Epithelial cell of proximal tubule (primary cell): Measurements from ENCODE around the gene HSD17B1. TPM values are rescaled to one million over a fixed set of nuclear protein-coding genes. Genes with fewer than 3 reads are reported as not detected.
"Not testable (repeated sequence)": the region's sequence is repeated elsewhere in the genome, so short reads cannot be mapped to it uniquely, and the experiment has no call there.

Source experiments
- DNase-seq: peaks from one replicate; pipeline ENCODE4 v3.0.0-alpha.2; 2011; ENCODE audit warnings: low read depth
- H3K4me3 ChIP-seq: 2 replicates; pipeline ENCODE4 v1.5.1; 2011; ENCODE audit warnings: low read depth, mild to moderate bottlenecking, low read length
- total RNA-seq: library from RNA; depleted of rRNA; stranded (reverse); fragments of >200 nt; gene quantifications from 2 replicates; pipeline ENCODE4 v1.2.3, GENCODE V29; 2015
- TF ChIP-seq, protein P1 (sequence below): conservative IDR thresholded peaks from 2 replicates; pipeline ENCODE4 v1.5.1; 2012; ENCODE audit warnings: low read depth, mild to moderate bottlenecking, low read length

Gene HSD17B1
- total RNA-seq, 1 donor from 2014 or later, result 0.75 TPM

DNA sequence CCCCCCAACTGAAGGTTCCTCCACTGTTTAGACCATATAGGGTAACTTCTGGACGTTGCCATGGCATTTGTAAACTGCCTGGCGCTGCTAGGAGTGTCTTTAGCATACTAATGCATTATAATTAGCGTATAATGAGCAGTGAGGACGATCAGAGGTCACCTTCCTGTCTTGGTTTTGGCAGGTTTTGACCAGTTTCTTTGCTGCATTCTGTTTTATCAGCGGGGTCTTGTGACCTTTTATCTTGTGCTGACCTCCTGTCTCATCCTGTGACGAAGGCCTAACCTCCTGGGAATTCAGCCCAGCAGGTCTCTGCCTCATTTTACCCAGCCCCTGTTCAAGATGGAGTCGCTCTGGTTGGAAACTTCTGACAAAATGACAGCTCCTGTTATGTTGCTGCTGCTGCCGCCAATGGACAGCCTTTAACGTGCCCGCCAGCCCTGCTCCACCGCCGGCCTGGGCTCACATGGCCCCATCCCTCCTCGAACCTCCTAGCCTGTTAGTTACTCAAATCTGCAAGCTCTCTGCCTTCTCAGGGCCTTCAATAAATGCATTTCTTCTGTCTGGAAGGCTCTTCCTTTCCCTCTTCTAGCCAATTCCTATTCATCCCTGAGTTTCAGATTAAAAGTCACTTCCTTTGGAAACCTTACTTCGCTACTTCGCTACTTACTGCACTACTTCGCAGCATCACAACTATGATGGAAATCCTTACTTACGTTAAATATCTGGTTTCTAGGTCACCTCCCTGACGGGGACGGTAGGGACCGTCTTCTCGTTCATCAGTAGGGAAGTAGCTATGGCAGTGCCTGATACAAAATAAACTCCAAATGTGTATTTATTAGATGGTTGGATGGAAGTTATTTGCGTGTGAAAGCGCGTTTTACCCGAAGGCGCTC lies 17.3 kb upstream of the HSD17B1 start:
- TF ChIP-seq, protein P1, sequence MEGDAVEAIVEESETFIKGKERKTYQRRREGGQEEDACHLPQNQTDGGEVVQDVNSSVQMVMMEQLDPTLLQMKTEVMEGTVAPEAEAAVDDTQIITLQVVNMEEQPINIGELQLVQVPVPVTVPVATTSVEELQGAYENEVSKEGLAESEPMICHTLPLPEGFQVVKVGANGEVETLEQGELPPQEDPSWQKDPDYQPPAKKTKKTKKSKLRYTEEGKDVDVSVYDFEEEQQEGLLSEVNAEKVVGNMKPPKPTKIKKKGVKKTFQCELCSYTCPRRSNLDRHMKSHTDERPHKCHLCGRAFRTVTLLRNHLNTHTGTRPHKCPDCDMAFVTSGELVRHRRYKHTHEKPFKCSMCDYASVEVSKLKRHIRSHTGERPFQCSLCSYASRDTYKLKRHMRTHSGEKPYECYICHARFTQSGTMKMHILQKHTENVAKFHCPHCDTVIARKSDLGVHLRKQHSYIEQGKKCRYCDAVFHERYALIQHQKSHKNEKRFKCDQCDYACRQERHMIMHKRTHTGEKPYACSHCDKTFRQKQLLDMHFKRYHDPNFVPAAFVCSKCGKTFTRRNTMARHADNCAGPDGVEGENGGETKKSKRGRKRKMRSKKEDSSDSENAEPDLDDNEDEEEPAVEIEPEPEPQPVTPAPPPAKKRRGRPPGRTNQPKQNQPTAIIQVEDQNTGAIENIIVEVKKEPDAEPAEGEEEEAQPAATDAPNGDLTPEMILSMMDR, result no peak
- H3K4me3 ChIP-seq, result peak overlapping the region; percentile 86
- no peak for DNase-seq

DNA sequence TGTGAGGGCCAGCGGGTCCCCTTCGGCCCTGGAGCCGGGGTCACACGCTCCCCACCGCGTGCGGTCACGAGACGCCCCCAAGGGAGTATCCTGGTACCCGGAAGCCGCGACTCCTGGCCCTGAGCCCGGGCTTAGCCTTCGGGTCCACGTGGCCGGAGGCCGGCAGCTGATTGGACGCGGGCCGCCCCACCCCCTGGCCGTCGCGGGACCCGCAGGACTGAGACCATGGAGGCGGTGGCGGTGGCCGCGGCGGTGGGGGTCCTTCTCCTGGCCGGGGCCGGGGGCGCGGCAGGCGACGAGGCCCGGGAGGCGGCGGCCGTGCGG lies 16.7 kb upstream of the HSD17B1 start, which contains the start of gene NAGLU:
Gene NAGLU (plus strand): TSS at position 194 of the 324 bp plus-strand sequence. CDS start 32 bp downstream, at position 226.
- TF ChIP-seq, protein P1, result no peak
- no peak for DNase-seq

DNA sequence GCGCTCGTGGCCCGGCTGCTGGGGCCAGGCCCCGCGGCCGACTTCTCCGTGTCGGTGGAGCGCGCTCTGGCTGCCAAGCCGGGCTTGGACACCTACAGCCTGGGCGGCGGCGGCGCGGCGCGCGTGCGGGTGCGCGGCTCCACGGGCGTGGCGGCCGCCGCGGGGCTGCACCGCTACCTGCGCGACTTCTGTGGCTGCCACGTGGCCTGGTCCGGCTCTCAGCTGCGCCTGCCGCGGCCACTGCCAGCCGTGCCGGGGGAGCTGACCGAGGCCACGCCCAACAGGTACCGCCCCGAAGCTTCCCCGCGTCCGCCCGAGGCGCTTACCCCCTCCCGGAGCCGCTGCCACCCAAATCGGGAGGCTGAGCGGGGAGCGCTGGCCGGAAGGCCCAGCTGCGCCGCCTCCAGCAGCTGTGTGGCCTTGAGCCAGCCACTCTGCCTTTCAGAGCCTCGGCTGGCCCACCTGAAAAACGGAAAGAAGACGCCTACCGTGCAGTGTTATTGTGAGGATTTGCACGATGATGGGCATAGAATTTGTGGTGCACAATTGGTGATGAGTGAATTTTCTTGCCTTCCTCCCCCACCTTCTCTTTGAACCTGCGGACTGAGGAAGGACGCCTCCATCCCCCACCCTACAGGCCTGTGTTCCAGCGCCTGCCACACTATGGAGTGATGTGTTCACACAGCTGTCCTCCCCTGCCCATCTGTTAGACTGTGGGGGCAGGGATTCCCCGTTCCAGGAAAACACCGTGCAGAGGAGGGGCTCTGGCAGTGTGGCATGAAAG lies 16.2 kb upstream of the HSD17B1 start:
- H3K4me3 ChIP-seq, result peak overlapping the region; percentile 86
- no peak for DNase-seq
- TF ChIP-seq, protein P1, result no peak

More for the DNA sequence above, 16.7 kb upstream of the HSD17B1 start, which contains the start of gene NAGLU:
- H3K4me3 ChIP-seq, result peak within 1 kb of the TSS; percentile 86

DNA sequence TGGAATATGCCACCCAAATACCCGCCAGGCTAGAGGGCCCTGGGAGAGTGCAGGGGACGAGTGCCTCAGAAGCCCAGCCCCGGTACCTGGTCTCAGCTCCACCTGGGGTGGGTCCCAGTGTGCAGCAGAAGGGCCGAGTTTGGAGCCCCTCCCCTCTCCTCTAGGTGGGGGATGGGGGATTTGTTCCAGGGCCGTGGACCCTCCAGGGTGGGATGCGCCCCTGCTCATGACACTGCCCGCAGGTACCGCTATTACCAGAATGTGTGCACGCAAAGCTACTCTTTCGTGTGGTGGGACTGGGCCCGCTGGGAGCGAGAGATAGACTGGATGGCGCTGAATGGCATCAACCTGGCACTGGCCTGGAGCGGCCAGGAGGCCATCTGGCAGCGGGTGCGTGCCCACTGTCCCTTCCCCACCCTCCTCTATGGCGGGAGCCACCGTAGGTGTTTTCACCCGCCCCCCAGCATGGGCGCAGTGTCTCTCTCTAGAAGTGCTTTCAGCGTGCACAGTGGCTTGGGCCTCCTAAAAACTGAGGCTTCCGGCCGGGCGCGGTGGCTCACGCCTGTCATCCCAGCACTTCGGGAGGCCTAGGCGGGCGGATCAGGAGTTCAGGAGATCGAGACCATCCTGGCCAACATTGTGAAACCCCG lies 15.4 kb upstream of the HSD17B1 start:
- no peak for DNase-seq
- TF ChIP-seq, protein P1, result no peak
- peak overlapping the region; percentile 86 for H3K4me3 ChIP-seq

DNA sequence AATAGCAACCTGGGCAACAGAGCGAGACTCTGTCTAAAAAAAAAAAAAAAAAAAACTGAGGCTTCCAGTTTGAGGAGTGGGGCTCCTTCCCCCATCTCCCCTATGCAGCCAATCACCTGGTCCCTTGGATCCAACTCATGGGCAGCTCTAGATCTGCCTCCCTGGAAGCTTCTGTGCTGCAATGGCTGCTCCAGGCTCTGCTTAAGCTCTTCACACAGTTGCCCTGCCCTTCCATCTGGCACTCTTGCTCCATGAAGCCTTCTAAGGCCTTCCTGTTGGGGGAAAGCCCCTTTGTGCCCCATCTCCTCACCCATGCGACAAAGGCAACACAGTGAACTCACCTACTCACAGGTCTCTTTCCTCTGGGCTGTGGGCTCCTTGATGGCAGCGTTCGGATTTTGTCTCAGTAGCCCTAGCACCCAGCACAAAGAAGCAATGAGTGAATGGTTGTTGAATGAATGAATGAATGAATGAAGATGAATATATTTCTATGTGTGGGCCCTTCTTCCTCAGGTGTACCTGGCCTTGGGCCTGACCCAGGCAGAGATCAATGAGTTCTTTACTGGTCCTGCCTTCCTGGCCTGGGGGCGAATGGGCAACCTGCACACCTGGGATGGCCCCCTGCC lies 14.8 kb upstream of the HSD17B1 start:
- no peak overlapping the region for H3K4me3 ChIP-seq
- no peak for DNase-seq
- TF ChIP-seq, protein P1, result no peak

DNA sequence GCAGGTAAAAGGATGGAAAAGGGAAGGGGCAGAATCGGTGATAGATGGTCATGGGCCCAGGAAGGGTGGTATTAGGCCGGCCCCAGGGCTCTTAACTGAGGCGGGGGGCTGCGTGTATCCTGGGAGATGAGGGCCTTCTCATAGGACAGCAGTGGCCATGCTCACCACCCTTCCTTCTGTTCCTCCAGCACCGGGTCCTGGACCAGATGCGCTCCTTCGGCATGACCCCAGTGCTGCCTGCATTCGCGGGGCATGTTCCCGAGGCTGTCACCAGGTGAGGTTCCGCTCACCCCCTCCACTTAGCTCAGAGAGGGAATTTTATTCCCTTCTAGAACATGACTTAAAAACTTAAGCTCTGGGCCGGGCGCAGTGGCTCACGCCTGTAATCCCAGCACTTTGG lies 14.2 kb upstream of the HSD17B1 start:
- DNase-seq, result no peak
- no peak overlapping the region for H3K4me3 ChIP-seq
- TF ChIP-seq, protein P1, result no peak

DNA sequence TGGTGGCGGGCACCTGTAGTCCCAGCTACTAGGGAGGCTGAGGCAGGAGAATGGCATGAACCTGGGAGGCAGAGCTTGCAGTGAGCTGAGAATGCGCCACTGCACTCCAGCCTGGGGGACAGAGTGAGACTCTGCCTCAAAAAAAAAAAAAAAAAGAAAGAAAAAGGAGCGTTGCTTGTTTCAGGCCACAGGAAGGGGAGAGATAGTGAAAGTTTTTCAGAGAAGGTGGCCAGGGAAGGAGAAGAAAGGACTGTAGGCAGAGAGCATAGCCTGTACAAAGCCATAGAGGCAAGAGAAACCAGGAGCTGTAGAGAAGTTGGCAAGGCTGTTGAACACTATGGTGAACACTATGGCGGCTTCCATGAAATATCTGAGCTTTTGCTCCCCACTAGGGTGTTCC lies 12.2 kb upstream of the HSD17B1 start:
- not testable (repeated sequence) for DNase-seq, H3K4me3 ChIP-seq
